ACC112 (cell line): Measurements from ENCODE around the gene GCNT3.

Experiments
- H2AFZ ChIP-seq: fragments of 200-600 bp; sonication (generic); one replicate; pipeline ENCODE4 v1.6.0; 2017; ENCODE audit warnings: antibody characterized with exemption, low read length; ENCODE audit not compliant: unreplicated experiment
- H3K27ac ChIP-seq: fragments of 200-600 bp; sonication (generic); 2 replicates; pipeline ENCODE4 v1.5.1; 2014; ENCODE audit warnings: low read depth, mild to moderate bottlenecking, antibody characterized with exemption, low read length, moderate library complexity
- H3K27me3 ChIP-seq: fragments of 200-600 bp; sonication (generic); 2 replicates; pipeline ENCODE4 v1.6.1; 2014; ENCODE audit warnings: mild to moderate bottlenecking, antibody characterized with exemption, low read length, moderate library complexity, mixed read lengths; ENCODE audit not compliant: insufficient read depth
- H3K36me3 ChIP-seq: fragments of 200-600 bp; sonication (generic); 2 replicates; pipeline ENCODE4 v1.6.1; 2016; ENCODE audit warnings: mild to moderate bottlenecking, antibody characterized with exemption, low read length, moderate library complexity, mixed read lengths; ENCODE audit not compliant: insufficient read depth
- H3K4me1 ChIP-seq: fragments of 200-600 bp; sonication (generic); one replicate; pipeline ENCODE4 v1.6.1; 2016; ENCODE audit warnings: low read length, mixed read lengths; ENCODE audit not compliant: insufficient read depth, unreplicated experiment, control insufficient read depth
- H3K4me3 ChIP-seq: fragments of 200-600 bp; sonication (generic); 2 replicates; pipeline ENCODE4 v1.5.1; 2014; ENCODE audit warnings: mild to moderate bottlenecking, low read depth, low read length
- H3K79me2 ChIP-seq: fragments of 200-600 bp; sonication (generic); one replicate; pipeline ENCODE4 v1.6.0; 2016; ENCODE audit warnings: low read length; ENCODE audit not compliant: control insufficient read depth, unreplicated experiment, insufficient read depth

The GCNT3 gene

GRCh38 chr15:59591356-59591755 lies 20.2 kb upstream of the GCNT3 start:
- Histone ChIP-seq H3K4me3 (no peak overlapping the region), H3K27ac (no peak overlapping the region), H2AFZ (no peak overlapping the region), H3K27me3 (no peaks in the 10 kb centered on the region), H3K36me3 (no peaks in the 10 kb centered on the region), H3K79me2 (no peaks in the 10 kb centered on the region), H3K4me1 (peaks cover 7% of the 10 kb centered on the region)

- Histone ChIP-seq H3K36me3 (no peaks in the 10 kb centered on the region), H3K4me1 (peaks cover 7% of the 10 kb centered on the region), H3K27ac (peak overlapping the region; percentile 52), H2AFZ (peak overlapping the region; percentile 41), H3K4me3 (no peak overlapping the region), H3K27me3 (no peaks in the 10 kb centered on the region), H3K79me2 (no peaks in the 10 kb centered on the region)
Observed at GRCh38 chr15:59594493-59594942, 17.1 kb upstream of the GCNT3 start.

- Histone ChIP-seq H3K4me1 (peaks cover 7% of the 10 kb centered on the region), H3K4me3 (no peak overlapping the region), H3K79me2 (no peaks in the 10 kb centered on the region), H3K27ac (peak overlapping the region; percentile 52), H3K36me3 (no peaks in the 10 kb centered on the region), H2AFZ (peak overlapping the region; percentile 41), H3K27me3 (no peaks in the 10 kb centered on the region)
Observed at GRCh38 chr15:59594991-59595390, 16.6 kb upstream of the GCNT3 start.

GRCh38 chr15:59595434-59595915 lies 16.1 kb upstream of the GCNT3 start:
- Histone ChIP-seq H3K36me3 (no peaks in the 10 kb centered on the region), H3K4me1 (peaks cover 7% of the 10 kb centered on the region), H3K4me3 (no peak overlapping the region), H3K27me3 (no peaks in the 10 kb centered on the region), H3K27ac (no peak overlapping the region), H3K79me2 (no peaks in the 10 kb centered on the region), H2AFZ (no peak overlapping the region)

- H3K4me1 ChIP-seq, result peaks cover 7% of the 10 kb centered on the region
- H3K4me3 ChIP-seq, result no peak overlapping the region
- H3K27me3 ChIP-seq, result no peaks in the 10 kb centered on the region
- no peaks in the 10 kb centered on the region for H3K79me2 ChIP-seq
- no peaks in the 10 kb centered on the region for H3K36me3 ChIP-seq
- no peak overlapping the region for H2AFZ ChIP-seq
- H3K27ac ChIP-seq, result no peak overlapping the region
Observed at GRCh38 chr15:59596640-59597039, 14.9 kb upstream of the GCNT3 start.

GRCh38 chr15:59598461-59598860 lies 13.1 kb upstream of the GCNT3 start:
- H3K4me1 ChIP-seq, result peaks cover 7% of the 10 kb centered on the region
- H2AFZ ChIP-seq, result no peak overlapping the region
- H3K4me3 ChIP-seq, result no peak overlapping the region
- H3K27ac ChIP-seq, result no peak overlapping the region
- H3K27me3 ChIP-seq, result no peaks in the 10 kb centered on the region
- no peaks in the 10 kb centered on the region for H3K79me2 ChIP-seq
- H3K36me3 ChIP-seq, result no peaks in the 10 kb centered on the region

GRCh38 chr15:59605994-59606393 lies 5.6 kb upstream of the GCNT3 start:
- no peaks in the 10 kb centered on the region for H3K36me3 ChIP-seq
- H3K4me3 ChIP-seq, result no peak overlapping the region
- no peak overlapping the region for H3K27ac ChIP-seq
- no peaks in the 10 kb centered on the region for H3K79me2 ChIP-seq
- H2AFZ ChIP-seq, result no peak overlapping the region
- H3K4me1 ChIP-seq, result no peaks in the 10 kb centered on the region
- no peaks in the 10 kb centered on the region for H3K27me3 ChIP-seq

GRCh38 chr15:59609730-59610712 lies 1.6 kb upstream of the GCNT3 start:
- H3K27me3 ChIP-seq, result no peaks in the 10 kb centered on the region
- no peaks in the 10 kb centered on the region for H3K79me2 ChIP-seq
- H2AFZ ChIP-seq, result no peak overlapping the region
- H3K27ac ChIP-seq, result no peak overlapping the region
- H3K4me3 ChIP-seq, result no peak overlapping the region
- peaks cover 10% of the 10 kb centered on the region for H3K4me1 ChIP-seq
- no peaks in the 10 kb centered on the region for H3K36me3 ChIP-seq

- H3K4me1 ChIP-seq, result peaks cover 10% of the 10 kb centered on the region
- H2AFZ ChIP-seq, result no peak overlapping the region
- no peak overlapping the region for H3K27ac ChIP-seq
- no peak overlapping the region for H3K4me3 ChIP-seq
- H3K79me2 ChIP-seq, result no peaks in the 10 kb centered on the region
- H3K36me3 ChIP-seq, result no peaks in the 10 kb centered on the region
- peaks cover 30% of the 10 kb centered on the region for H3K27me3 ChIP-seq
Observed at GRCh38 chr15:59614153-59614552, 2.6 kb downstream of the GCNT3 start.

- no peak overlapping the region for H3K27ac ChIP-seq
- peaks cover 10% of the 10 kb centered on the region for H3K4me1 ChIP-seq
- H3K36me3 ChIP-seq, result no peaks in the 10 kb centered on the region
- no peak overlapping the region for H3K4me3 ChIP-seq
- H3K27me3 ChIP-seq, result peaks cover 36% of the 10 kb centered on the region
- H2AFZ ChIP-seq, result no peak overlapping the region
- H3K79me2 ChIP-seq, result no peaks in the 10 kb centered on the region
Observed at GRCh38 chr15:59615661-59616060, 4.1 kb downstream of the GCNT3 start.

GRCh38 chr15:59616379-59616778 lies 4.8 kb downstream of the GCNT3 start:
- Histone ChIP-seq H3K36me3 (no peaks in the 10 kb centered on the region), H3K27ac (no peak overlapping the region), H3K4me1 (peaks cover 7% of the 10 kb centered on the region), H3K79me2 (no peaks in the 10 kb centered on the region), H2AFZ (no peak overlapping the region), H3K27me3 (peaks cover 36% of the 10 kb centered on the region), H3K4me3 (no peak overlapping the region)
